ENCODE results near the gene EPHA4.

DNA sequence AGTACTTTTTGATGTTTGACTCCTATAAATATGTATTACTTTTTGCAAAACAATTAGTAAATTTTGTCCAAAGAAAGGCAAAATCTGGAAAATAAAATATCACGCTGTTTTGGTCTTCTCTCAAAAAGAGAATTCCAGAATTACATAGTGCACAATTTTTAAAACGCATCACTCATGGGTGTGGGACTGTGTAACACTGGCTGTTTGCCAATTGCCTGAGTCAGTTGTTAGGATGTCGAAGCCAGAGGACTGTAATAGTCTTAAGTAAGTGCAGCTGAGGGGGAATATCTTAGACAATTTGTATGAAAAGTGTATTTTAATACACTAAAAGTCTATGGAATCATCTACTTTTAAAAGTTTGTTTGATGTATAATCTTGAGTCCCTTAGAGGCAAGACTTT is 24.1 kb upstream of the EPHA4 start:
- TF ChIP-seq POLR2A (IDR thresholded peaks at IDR 0.05; ENCODE audit: low read depth, low read length) (no peak), POLR2AphosphoS5 (IDR thresholded peaks at IDR 0.05; ENCODE audit: low read depth, low read length) (no peak)
